K562 (cell line): ENCODE data around the gene PRMT7. TPM values are rescaled to one million over a fixed set of nuclear protein-coding genes. Genes with fewer than 3 reads are reported as not detected.

Source experiments
- ATAC-seq: fragments of 200-7000 bp; cut with Tn5 transposase; 3 replicates; pipeline ENCODE4 v1.9.1; 2020; ENCODE audit warnings: moderate library complexity
- BruUV-seq: library from RNA; stranded (reverse); fragments of 400-500 nt; replicated peaks from 2 replicates; lab custom pipeline; 2021; lab: Mats Ljungman, UMichigan
- CTCF ChIA-PET: fragments of 300-600 bp; formaldehyde crosslinking; extraction: SDS; loops from one replicate; lab custom pipeline; 2021; ENCODE audit warnings: low intra/inter-chr PET ratio; lab: Yijun Ruan, JAX
- POLR2A ChIA-PET: fragments of 300-600, 350-650 bp; sonication (Branson Sonifier 250); formaldehyde crosslinking; extraction: SDS; loops from one replicate; lab custom pipeline; 2021; ENCODE audit warnings: antibody characterized with exemption, inconsistent platforms; lab: Yijun Ruan, JAX
- DNase-seq, 4 experiments: peaks; one replicate each; pipeline versions ENCODE4 v3.0.0 to v3.0.0-alpha.2; 2011 to 2018; ENCODE audit warnings: low spot score in 3 of 4, mixed read lengths in 3 of 4; ENCODE audit errors: extremely low read depth in 1 of 4
- FAIRE-seq: peaks from 2 replicates; lab custom pipeline; 2011; peaks lifted over from hg19 to GRCh38; lab: Jason Lieb, UNC
- H2AFZ ChIP-seq: 2 replicates; pipeline ENCODE4 v1.6.0; 2011; ENCODE audit warnings: low read depth, low read length, control low read depth, inconsistent platforms
- H3K27ac ChIP-seq: fragments of 200-600 bp; 3 replicates; pipeline ENCODE4 v1.8.0; 2011; ENCODE audit warnings: low read depth, mild to moderate bottlenecking, control low read depth, inconsistent platforms, low read length, moderate library complexity, mixed read lengths; ENCODE audit errors: extremely low read depth
- H3K27me3 ChIP-seq, 2 experiments: fragments of 300-600 bp in 1 of 2; 2 replicates in 1 of 2; 3 replicates in 1 of 2; pipeline versions ENCODE4 v1.6.0 to v1.8.0; 2011; ENCODE audit warnings: inconsistent platforms in 2 of 2, low read length in 2 of 2, mild to moderate bottlenecking in 1 of 2, mixed read lengths in 1 of 2, moderate library complexity in 1 of 2; ENCODE audit not compliant: control insufficient read depth in 2 of 2, insufficient read depth in 2 of 2
- H3K36me3 ChIP-seq: fragments of 300-600 bp; 3 replicates; pipeline ENCODE4 v1.8.0; 2011; ENCODE audit warnings: mild to moderate bottlenecking, low read length, inconsistent platforms; ENCODE audit not compliant: control insufficient read depth, insufficient read depth
- H3K4me1 ChIP-seq, 2 experiments: fragments of 200-600 bp in 1 of 2; replicated peaks in 1 of 2; 2 replicates in 1 of 2; 3 replicates in 1 of 2; pipeline versions ENCODE4 v1.5.1 to v1.8.0; 2011; ENCODE audit warnings: inconsistent platforms in 2 of 2, low read length in 2 of 2, mild to moderate bottlenecking in 1 of 2, mixed read lengths in 1 of 2, moderate library complexity in 1 of 2; ENCODE audit not compliant: control insufficient read depth in 2 of 2, insufficient read depth in 2 of 2
- H3K4me2 ChIP-seq: 2 replicates; pipeline ENCODE4 v1.6.1; 2011; ENCODE audit warnings: low read length, control low read depth, inconsistent platforms, mixed read lengths; ENCODE audit not compliant: insufficient read depth
- H3K4me3 ChIP-seq: fragments of 200-600 bp; sonication (generic), shearing (Covaris generic); 2 replicates; pipeline ENCODE4 v1.5.1; 2016; ENCODE audit warnings: control low read depth, inconsistent platforms
- H3K79me2 ChIP-seq: fragments of 200-600 bp; 3 replicates; pipeline ENCODE4 v1.8.0; 2011; ENCODE audit warnings: low read length, inconsistent platforms; ENCODE audit not compliant: control insufficient read depth, insufficient read depth
- H3K9ac ChIP-seq, 2 experiments: 2 replicates each; pipeline versions ENCODE4 v1.6.0 to v1.6.1; 2011; ENCODE audit warnings: low read depth in 2 of 2, low read length in 2 of 2, control low read depth in 1 of 2, inconsistent platforms in 1 of 2, mild to moderate bottlenecking in 1 of 2, mixed read lengths in 1 of 2; ENCODE audit not compliant: insufficient read depth in 1 of 2
- H3K9me1 ChIP-seq: one replicate; pipeline ENCODE4 v1.6.0; 2011; ENCODE audit warnings: inconsistent platforms, mild to moderate bottlenecking, low read length, moderate library complexity; ENCODE audit not compliant: control insufficient read depth, insufficient read depth
- H3K9me3 ChIP-seq: replicated peaks from 2 replicates; pipeline ENCODE4 v1.5.1; 2011; ENCODE audit warnings: low read depth, low read length, inconsistent platforms; ENCODE audit not compliant: control insufficient read depth, insufficient read depth
- H4K20me1 ChIP-seq: replicated peaks from 2 replicates; pipeline ENCODE4 v1.6.1; 2011; ENCODE audit warnings: low read length, inconsistent platforms, mixed read lengths; ENCODE audit not compliant: control insufficient read depth, insufficient read depth
- CBFA2T3 ChIP-seq: fragments of 450-650 bp; IDR thresholded peaks from 2 replicates; pipeline ENCODE4 v1.6.1; 2017
- CUX1 ChIP-seq: fragments of 200-800 bp; sonication (Bioruptor generic); IDR thresholded peaks from 2 replicates; pipeline ENCODE4 v1.6.1; 2016; ENCODE audit warnings: missing genetic modification characterization, missing compliant biosample characterization
- DNMT1 ChIP-seq: fragments of 450-650 bp; IDR thresholded peaks from 2 replicates; pipeline ENCODE4 v1.6.1; 2016; ENCODE audit warnings: antibody characterized with exemption, mild to moderate bottlenecking
- FIP1L1 ChIP-seq: fragments of 200-400 bp; formaldehyde crosslinking; IDR thresholded peaks from 2 replicates; pipeline ENCODE4 v1.6.1; 2018; ENCODE audit warnings: mild to moderate bottlenecking, low read depth, low read length; ENCODE audit not compliant: poor library complexity, severe bottlenecking
- GABPA ChIP-seq: fragments of 200-800 bp; sonication (Bioruptor generic); conservative IDR thresholded peaks from 2 replicates; pipeline ENCODE4 v1.6.1; 2016; ENCODE audit warnings: low read depth, missing genetic modification characterization, missing compliant biosample characterization
- L3MBTL2 ChIP-seq: fragments of 450-650 bp; IDR thresholded peaks from 2 replicates; pipeline ENCODE4 v1.6.1; 2016; ENCODE audit warnings: mild to moderate bottlenecking, moderate library complexity
- NR2C2 ChIP-seq, 2 experiments: fragments of 200-800 bp in 1 of 2; sonication (Bioruptor generic) in 1 of 2; sonication (generic) in 1 of 2; formaldehyde crosslinking in 1 of 2; IDR thresholded peaks; 2 replicates each; pipeline versions ENCODE4 v1.6.1 to v1.8.0; 2016 to 2022; ENCODE audit warnings: mild to moderate bottlenecking in 1 of 2, missing compliant biosample characterization in 1 of 2, missing genetic modification characterization in 1 of 2, missing genetic modification reagents in 1 of 2
- SIN3A ChIP-seq, 2 experiments: fragments of 150-350 bp in 1 of 2; IDR thresholded peaks; 2 replicates each; pipeline ENCODE4 v1.6.1; 2011 to 2016; ENCODE audit warnings: borderline replicate concordance in 2 of 2, low read depth in 2 of 2, low read length in 2 of 2, mild to moderate bottlenecking in 2 of 2, moderate library complexity in 2 of 2; ENCODE audit not compliant: control insufficient read depth in 1 of 2
- SMARCE1 ChIP-seq: fragments of 450-650 bp; IDR thresholded peaks from 2 replicates; pipeline ENCODE4 v1.7.1; 2016; ENCODE audit warnings: mild to moderate bottlenecking
- TAF9B ChIP-seq: fragments of 450-650 bp; IDR thresholded peaks from 2 replicates; pipeline ENCODE4 v1.6.1; 2018; ENCODE audit warnings: mild to moderate bottlenecking; ENCODE audit not compliant: partially characterized antibody
- TCF7 ChIP-seq: sonication (generic); IDR thresholded peaks from 2 replicates; pipeline ENCODE4 v1.6.1; 2016; ENCODE audit warnings: antibody characterized with exemption, borderline replicate concordance
- ZNF146 ChIP-seq: IDR thresholded peaks from one replicate; pipeline ENCODE4 v1.6.1; 2018; ENCODE audit warnings: missing compliant biosample characterization; ENCODE audit not compliant: unreplicated experiment
- ZNF232 ChIP-seq: sonication (generic); formaldehyde crosslinking; IDR thresholded peaks from 2 replicates; pipeline ENCODE4 v1.8.0; 2022; ENCODE audit warnings: mild to moderate bottlenecking, missing genetic modification reagents
- WGBS: fragments of 100-300 bp; shearing (Covaris generic); methylation state at CpG from one replicate; pipeline ENCODE4 v1.1.6; 2016; ENCODE audit warnings: low coverage, mixed read lengths; ENCODE audit not compliant: insufficient coverage; ENCODE audit errors: missing lambda C conversion rate; 5-methylcytosine and 5-hydroxymethylcytosine counted together
- in situ Hi-C: fragments of 300-500 bp; cut with MboI; formaldehyde crosslinking; loops from 4 replicates; pipeline ENCODE4 v1.15.0; 2018; ENCODE audit warnings: inconsistent platforms, mixed read lengths
- intact Hi-C: fragments of 100-400 bp; cut with micrococcal nuclease; formaldehyde crosslinking; loops from 2 replicates; pipeline ENCODE4 v1.14.2; 2022
- polyA plus RNA-seq, 8 experiments: library from polyadenylated mRNA; depleted of rRNA in 4 of 8; stranded (reverse) in 5 of 8; unstranded in 3 of 8; fragments of >200 nt; fragmentation: Nextera tagmentation in 2 of 8; fragmentation: Illumina TruSeq in 1 of 8; extraction: Ambion mirVana in 2 of 8; extraction: Trizol in 1 of 8; gene quantifications; 2 replicates each; pipeline versions ENCODE4 v1.2.1 to v1.2.3, GENCODE V29; 2011 to 2014; ENCODE audit warnings: inconsistent platforms in 1 of 8, missing spikeins in 1 of 8
- total RNA-seq, 7 experiments: library from RNA; depleted of rRNA in 6 of 7; stranded (reverse); fragments of >200 nt in 6 of 7; fragmentation: Illumina TruSeq in 2 of 7; extraction: Trizol in 2 of 7; gene quantifications; 2 replicates each; pipeline versions ENCODE4 v1.2.1 to v1.2.3, GENCODE V29; 2011 to 2021; ENCODE audit warnings: low replicate concordance in 1 of 7

PRMT7 gene
- total and polyA plus RNA-seq, 9 of the 15 experiments (the other 6 are each of a cell fraction or from before 2014, with no cell fraction given) = 6.4 to 88.8 (median 73.1) TPM

GRCh38 chr16:68403704-68404103 lies 92.9 kb downstream of the PRMT7 start:
- no peak for DNase-seq
- POLR2A ChIA-PET = no interaction called here
- TF ChIP-seq DNMT1 (no peak), L3MBTL2 (no peak), GABPA (tag) (no peak), FIP1L1 (no peak), CUX1 (no peak), ZNF232 (CRISPR knock-in tag) (no peak), ZNF146 (CRISPR knock-in tag) (no peak), TCF7 (no peak), CBFA2T3 (no peak), SIN3A (IDR thresholded peaks at IDR 0.05; ENCODE audit: borderline replicate concordance in 2 of 2, control insufficient read depth in 1 of 2, low read depth in 2 of 2, low read length in 2 of 2) (no peak), SMARCE1 (no peak), NR2C2 (CRISPR knock-in tag; IDR thresholded peaks at IDR 0.05) (no peak), NR2C2 (tag; IDR thresholded peaks at IDR 0.05) (no peak), TAF9B (no peak)
- 20% methylated on average over 3 of the region's 3 CpGs for WGBS
- Histone ChIP-seq H3K79me2 (no peaks in the 10 kb centered on the region), H4K20me1 (no peaks in the 10 kb centered on the region), H3K9me3 (no peaks in the 10 kb centered on the region), H3K9ac (no peak overlapping the region), H3K36me3 (no peaks in the 10 kb centered on the region), H3K4me2 (no peak overlapping the region), H3K27ac (no peak overlapping the region), H2AFZ (no peak overlapping the region), H3K4me1 (no peaks in the 10 kb centered on the region; a peak in 1 of 5 replicates), H3K27me3 (peaks cover 17 to 70% of the 10 kb centered on the region in 2 experiments), H3K9me1 (no peaks in the 10 kb centered on the region), H3K4me3 (no peak overlapping the region)
- in situ Hi-C loops (no loop called here), intact Hi-C loops (no loop called here)
- no peak for ATAC-seq
- no TSS peak for BruUV-seq
- FAIRE-seq = no peak
- CTCF ChIA-PET = no interaction called here
